B cell (primary cell): ENCODE measurements around the gene KCNH8. TPM values are rescaled to one million over a fixed set of nuclear protein-coding genes. Genes with fewer than 3 reads are reported as not detected.

Experiments used
- ATAC-seq: fragments of 200-7000 bp; cut with Tn5 transposase; one replicate; pipeline ENCODE4 v1.10.0; 2021; ENCODE audit warnings: low read depth, mild to moderate bottlenecking, moderate number of reproducible peaks, moderate library complexity
- CTCF ChIA-PET: fragments of 350-600 bp; sonication (Branson Sonifier 250); formaldehyde crosslinking; loops from one replicate; lab custom pipeline; 2021; ENCODE audit warnings: antibody characterized with exemption, inconsistent platforms; lab: Charles Lee
- POLR2A ChIA-PET: fragments of 350-600 bp; sonication (Branson Sonifier 250); formaldehyde crosslinking; loops from one replicate; lab custom pipeline; 2021; ENCODE audit warnings: antibody characterized with exemption; lab: Charles Lee
- DNase-seq: peaks from one replicate; pipeline ENCODE4 v3.0.0; 2013
- H2AFZ ChIP-seq: 2 replicates; pipeline ENCODE4 v1.6.1; 2012; ENCODE audit warnings: mild to moderate bottlenecking, low read depth, low read length; ENCODE audit not compliant: insufficient read depth, poor library complexity, severe bottlenecking
- H3K27ac ChIP-seq, 2 donors: 1 replicate in 1 of 2; 2 replicates in 1 of 2; pipeline ENCODE4 v1.5.1; 2012 to 2013; ENCODE audit warnings: low read length in 2 of 2, mild to moderate bottlenecking in 2 of 2, moderate library complexity in 1 of 2
- H3K27me3 ChIP-seq, 4 experiments: fragments of 200-600 bp in 1 of 4; sonication (generic) in 1 of 4; replicated peaks in 1 of 4; 1 replicate in 2 of 4; 2 replicates in 2 of 4; pipeline versions ENCODE4 v1.6.1 to v1.7.0; 2013 to 2016; ENCODE audit warnings: low read length in 3 of 4, mild to moderate bottlenecking in 2 of 4, mixed read lengths in 1 of 4, moderate library complexity in 1 of 4; ENCODE audit not compliant: insufficient read depth in 4 of 4, control insufficient read depth in 3 of 4; ENCODE audit errors: control extremely low read depth in 1 of 4
- H3K36me3 ChIP-seq, 2 experiments: replicated peaks in 1 of 2; 1 replicate in 1 of 2; 2 replicates in 1 of 2; pipeline versions ENCODE4 v1.6.1 to v1.7.1; 2013; ENCODE audit warnings: low read length in 1 of 2; ENCODE audit not compliant: insufficient read depth in 2 of 2, control insufficient read depth in 1 of 2; ENCODE audit errors: control extremely low read depth in 1 of 2, extremely low read depth in 1 of 2
- H3K4me1 ChIP-seq, 2 donors: fragments of 200-600 bp in 1 of 2; sonication (generic) in 1 of 2; 1 replicate in 1 of 2; 2 replicates in 1 of 2; pipeline versions ENCODE4 v1.5.1 to v1.6.1; 2013 to 2017; ENCODE audit warnings: low read length in 2 of 2; ENCODE audit not compliant: control insufficient read depth in 2 of 2, insufficient read depth in 2 of 2
- H3K4me2 ChIP-seq: replicated peaks from 2 replicates; pipeline ENCODE3; 2012; ENCODE audit warnings: mild to moderate bottlenecking, low read depth, low read length; ENCODE audit not compliant: poor library complexity, severe bottlenecking
- H3K4me3 ChIP-seq, 5 experiments: fragments of 200-600 bp in 1 of 5; sonication (generic) in 1 of 5; 1 replicate in 3 of 5; 2 replicates in 2 of 5; pipeline versions ENCODE4 v1.5.1 to v1.7.0; 2011 to 2016; ENCODE audit warnings: low read length in 4 of 5, mild to moderate bottlenecking in 4 of 5, low read depth in 2 of 5, control low read depth in 1 of 5, moderate library complexity in 1 of 5; ENCODE audit not compliant: insufficient read depth in 1 of 5; ENCODE audit errors: control extremely low read depth in 1 of 5, extremely low read depth in 1 of 5
- H3K79me2 ChIP-seq: fragments of 200-600 bp; sonication (generic); one replicate; pipeline ENCODE4 v1.6.0; 2016; ENCODE audit warnings: low read length; ENCODE audit not compliant: control insufficient read depth, insufficient read depth
- H3K9ac ChIP-seq: fragments of 200-600 bp; sonication (generic); 2 replicates; pipeline ENCODE4 v1.6.1; 2017; ENCODE audit warnings: mild to moderate bottlenecking, low read length, moderate library complexity
- H3K9me3 ChIP-seq, 3 donors: one replicate each; pipeline versions ENCODE4 v1.6.1 to v1.7.1; 2013; ENCODE audit warnings: low read length in 2 of 3; ENCODE audit not compliant: control insufficient read depth in 2 of 3, insufficient read depth in 1 of 3; ENCODE audit errors: control extremely low read depth in 1 of 3
- H4K20me1 ChIP-seq: 2 replicates; pipeline ENCODE4 v1.6.0; 2012; ENCODE audit warnings: mild to moderate bottlenecking, low read length; ENCODE audit not compliant: insufficient read depth, control insufficient read depth, poor library complexity, severe bottlenecking
- H3K27ac Mint-ChIP-seq: one replicate; pipeline ENCODE4 v1.8.0; 2021; ENCODE audit warnings: mixed read lengths
- H3K27me3 Mint-ChIP-seq: one replicate; pipeline ENCODE4 v1.8.0; 2021; ENCODE audit warnings: mixed read lengths
- H3K4me1 Mint-ChIP-seq: one replicate; pipeline ENCODE4 v1.8.0; 2021; ENCODE audit warnings: mixed read lengths
- H3K4me3 Mint-ChIP-seq: one replicate; pipeline ENCODE4 v1.8.0; 2021; ENCODE audit warnings: mixed read lengths
- H3K9me3 Mint-ChIP-seq: one replicate; pipeline ENCODE4 v1.8.0; 2022; ENCODE audit warnings: mixed read lengths; ENCODE audit not compliant: insufficient read depth
- EZH2 ChIP-seq: IDR thresholded peaks from 2 replicates; pipeline ENCODE4 v1.6.1; 2012; ENCODE audit warnings: borderline replicate concordance, low read depth, mild to moderate bottlenecking, moderate library complexity, low read length; ENCODE audit not compliant: insufficient read depth, poor library complexity, severe bottlenecking
- WGBS: methylation state at CpG from one replicate; pipeline ENCODE4 v1.1.5; 2013; ENCODE audit warnings: missing lambda C conversion rate; ENCODE audit not compliant: insufficient coverage; 5-methylcytosine and 5-hydroxymethylcytosine counted together
- intact Hi-C: fragments of 100-400 bp; cut with micrococcal nuclease; formaldehyde crosslinking; loops from one replicate; pipeline ENCODE4 v1.10.0; 2022
- polyA plus RNA-seq: library from polyadenylated mRNA; depleted of rRNA; stranded (reverse); fragments of >200 nt; gene quantifications from 2 replicates; pipeline ENCODE4 v1.2.3, GENCODE V29; 2012
- total RNA-seq, 2 donors: library from RNA; stranded (reverse); fragments of 120-200 nt in 1 of 2; gene quantifications; 1 replicate in 1 of 2; 2 replicates in 1 of 2; pipeline versions ENCODE4 v1.2.3 to v1.2.4, GENCODE V29; 2013 to 2022
- TF ChIP-seq, protein P1 (sequence below): fragments of 200-600 bp; IDR thresholded peaks from one replicate; pipeline ENCODE4 v1.8.0; 2022; ENCODE audit warnings: antibody characterized with exemption, mild to moderate bottlenecking

KCNH8 gene
- total and polyA plus RNA-seq, 2 donors (not counting 1 experiment from before 2014, with no cell fraction given): 4.0 to 12.7 TPM

DNA sequence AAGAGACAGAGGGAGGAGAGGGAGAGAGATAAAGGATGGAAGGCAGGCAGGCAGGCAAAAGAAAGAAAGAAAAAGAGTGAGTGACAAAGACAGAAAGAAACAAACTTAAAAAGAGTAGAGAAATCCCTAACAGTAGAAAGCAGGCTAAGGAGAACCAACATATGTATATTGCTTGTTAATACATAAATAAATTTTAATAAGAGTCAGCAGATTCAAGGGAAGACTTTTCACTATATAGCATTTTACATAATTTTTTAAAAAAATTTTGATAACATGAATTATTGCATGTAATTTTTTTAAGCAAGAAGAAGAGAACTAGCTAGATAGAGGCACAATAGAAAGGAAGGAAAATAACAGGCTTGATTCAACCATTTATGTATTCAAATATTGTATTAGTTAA lies 291.6 kb downstream of the KCNH8 start:
- ATAC-seq: no peak

DNA sequence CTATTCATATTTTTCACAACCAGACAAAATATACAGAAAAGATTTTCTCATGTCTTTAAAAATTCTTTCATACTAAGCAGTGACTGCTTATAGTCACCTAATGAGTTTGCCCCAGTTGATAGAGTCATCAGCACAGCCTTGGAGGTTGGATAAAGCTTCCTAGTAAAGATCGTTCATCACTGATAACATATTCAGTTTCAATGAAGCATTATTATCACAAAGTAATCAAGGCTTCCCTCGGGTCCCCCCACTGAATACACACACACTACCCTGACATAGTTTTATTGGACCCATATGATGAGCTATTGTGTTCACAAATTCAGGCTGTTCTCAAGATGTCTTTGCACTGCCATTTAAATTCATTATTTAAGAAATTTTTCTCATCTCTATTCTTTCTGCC lies 297.8 kb downstream of the KCNH8 start:
- no peak for TF ChIP-seq EZH2
- TF ChIP-seq, protein P1, sequence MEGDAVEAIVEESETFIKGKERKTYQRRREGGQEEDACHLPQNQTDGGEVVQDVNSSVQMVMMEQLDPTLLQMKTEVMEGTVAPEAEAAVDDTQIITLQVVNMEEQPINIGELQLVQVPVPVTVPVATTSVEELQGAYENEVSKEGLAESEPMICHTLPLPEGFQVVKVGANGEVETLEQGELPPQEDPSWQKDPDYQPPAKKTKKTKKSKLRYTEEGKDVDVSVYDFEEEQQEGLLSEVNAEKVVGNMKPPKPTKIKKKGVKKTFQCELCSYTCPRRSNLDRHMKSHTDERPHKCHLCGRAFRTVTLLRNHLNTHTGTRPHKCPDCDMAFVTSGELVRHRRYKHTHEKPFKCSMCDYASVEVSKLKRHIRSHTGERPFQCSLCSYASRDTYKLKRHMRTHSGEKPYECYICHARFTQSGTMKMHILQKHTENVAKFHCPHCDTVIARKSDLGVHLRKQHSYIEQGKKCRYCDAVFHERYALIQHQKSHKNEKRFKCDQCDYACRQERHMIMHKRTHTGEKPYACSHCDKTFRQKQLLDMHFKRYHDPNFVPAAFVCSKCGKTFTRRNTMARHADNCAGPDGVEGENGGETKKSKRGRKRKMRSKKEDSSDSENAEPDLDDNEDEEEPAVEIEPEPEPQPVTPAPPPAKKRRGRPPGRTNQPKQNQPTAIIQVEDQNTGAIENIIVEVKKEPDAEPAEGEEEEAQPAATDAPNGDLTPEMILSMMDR: no peak
- H3K27me3 ChIP-seq: no peaks in the 10 kb centered on the region
- no peak overlapping the region for H3K9ac ChIP-seq
- no peak overlapping the region for H3K4me3 ChIP-seq
- H2AFZ ChIP-seq: no peak overlapping the region
- peaks cover 3 to 12% of the 10 kb centered on the region in 2 experiments for H3K36me3 ChIP-seq
- H3K9me3 ChIP-seq: no peaks in the 10 kb centered on the region
- no peak overlapping the region for H3K4me3 Mint-ChIP-seq
- H3K4me1 ChIP-seq: peaks cover 6 to 7% of the 10 kb centered on the region in 2 donors
- ChIA-PET POLR2A (no interaction called here), CTCF (no interaction called here)
- no peaks in the 10 kb centered on the region for H3K27me3 Mint-ChIP-seq
- ATAC-seq (no peak), DNase-seq (no peak)
- H3K4me1 Mint-ChIP-seq: peaks cover 12% of the 10 kb centered on the region
- peak overlapping the region in 1 of 2 donors; percentile 13 for H3K27ac ChIP-seq
- H3K79me2 ChIP-seq: no peaks in the 10 kb centered on the region
- H3K27ac Mint-ChIP-seq: no peak overlapping the region
- no peaks in the 10 kb centered on the region for H4K20me1 ChIP-seq
- intact Hi-C loops: loop anchor here (5.0 kb wide), 1 partner anchor 96 kb away; no protein-coding TSS in a partner anchor
- no peaks in the 10 kb centered on the region for H3K9me3 Mint-ChIP-seq
- WGBS: 100% methylated on average over 1 of the region's 2 CpGs
- peak overlapping the region; percentile 56 for H3K4me2 ChIP-seq

More for the DNA sequence above, 291.6 kb downstream of the KCNH8 start:
- H3K9me3 Mint-ChIP-seq: no peaks in the 10 kb centered on the region
- ChIA-PET POLR2A (no interaction called here), CTCF (interaction anchor here (1.3 kb wide), 1 partner anchor 9 kb away, joined by 3 read pairs; no protein-coding TSS in a partner anchor)
- Histone ChIP-seq H3K4me1 (no peaks in the 10 kb centered on the region), H3K4me2 (no peak overlapping the region), H3K27ac (no peak overlapping the region), H2AFZ (no peak overlapping the region), H3K36me3 (peaks cover 0 to 24% of the 10 kb centered on the region in 2 experiments), H4K20me1 (no peaks in the 10 kb centered on the region), H3K9me3 (no peaks in the 10 kb centered on the region), H3K4me3 (no peak overlapping the region), H3K79me2 (no peaks in the 10 kb centered on the region), H3K27me3 (no peaks in the 10 kb centered on the region), H3K9ac (no peak overlapping the region)
- no peaks in the 10 kb centered on the region for H3K27me3 Mint-ChIP-seq
- no peak for TF ChIP-seq EZH2
- TF ChIP-seq, protein P1: no peak
- intact Hi-C loops: no loop called here
- DNase-seq: no peak
- no peak overlapping the region for H3K4me3 Mint-ChIP-seq
- H3K4me1 Mint-ChIP-seq: no peaks in the 10 kb centered on the region
- no peak overlapping the region for H3K27ac Mint-ChIP-seq
